CD8-positive, alpha-beta memory T cell (primary cell): ENCODE results near the gene KCNK2. TPM values are rescaled to one million over a fixed set of nuclear protein-coding genes. Genes with fewer than 3 reads are reported as not detected.

Experiments
- CTCF ChIA-PET: fragments of 350-600 bp; sonication (Branson Sonifier 250); formaldehyde crosslinking; loops from one replicate; lab custom pipeline; 2021; ENCODE audit warnings: antibody characterized with exemption; lab: Charles Lee
- POLR2A ChIA-PET: fragments of 350-600 bp; sonication (Branson Sonifier 250); formaldehyde crosslinking; loops from one replicate; lab custom pipeline; 2021; ENCODE audit warnings: antibody characterized with exemption; lab: Charles Lee
- DNase-seq, 5 donors: peaks; one replicate each; pipeline versions ENCODE4 v3.0.0 to v3.0.0-alpha.2; 2020 to 2022; ENCODE audit warnings: mixed read lengths in 1 of 5
- H3K27ac ChIP-seq: one replicate; pipeline ENCODE4 v1.7.0; 2013; ENCODE audit warnings: low read depth, mild to moderate bottlenecking, low read length, moderate library complexity
- H3K27me3 ChIP-seq: 2 replicates; pipeline ENCODE4 v1.7.0; 2013; ENCODE audit warnings: low read length, mild to moderate bottlenecking; ENCODE audit not compliant: insufficient read depth, poor library complexity, severe bottlenecking
- H3K36me3 ChIP-seq: 2 replicates; pipeline ENCODE4 v1.7.0; 2013; ENCODE audit warnings: mild to moderate bottlenecking, low read length, moderate library complexity; ENCODE audit not compliant: insufficient read depth
- H3K4me1 ChIP-seq: 2 replicates; pipeline ENCODE4 v1.7.0; 2013; ENCODE audit warnings: mild to moderate bottlenecking, low read length, moderate library complexity; ENCODE audit not compliant: insufficient read depth
- H3K4me3 ChIP-seq: 2 replicates; pipeline ENCODE4 v1.7.0; 2013; ENCODE audit warnings: mild to moderate bottlenecking, low read length
- H3K9me3 ChIP-seq: 2 replicates; pipeline ENCODE4 v1.7.0; 2013; ENCODE audit warnings: mild to moderate bottlenecking, low read length
- H3K27ac Mint-ChIP-seq, 8 donors: one replicate each; pipeline ENCODE4 v1.8.0; 2020 to 2021; ENCODE audit warnings: mixed read lengths in 8 of 8, mild to moderate bottlenecking in 6 of 8, inconsistent platforms in 3 of 8, moderate library complexity in 3 of 8
- H3K27me3 Mint-ChIP-seq, 2 donors: one replicate each; pipeline ENCODE4 v1.8.0; 2020 to 2021; ENCODE audit warnings: mixed read lengths in 2 of 2, mild to moderate bottlenecking in 1 of 2, moderate library complexity in 1 of 2
- H3K36me3 Mint-ChIP-seq, 3 donors: one replicate each; pipeline ENCODE4 v1.8.0; 2020 to 2021; ENCODE audit warnings: mixed read lengths in 3 of 3, inconsistent platforms in 1 of 3, mild to moderate bottlenecking in 1 of 3
- H3K4me1 Mint-ChIP-seq, 3 donors: one replicate each; pipeline ENCODE4 v1.8.0; 2020 to 2021; ENCODE audit warnings: mixed read lengths in 3 of 3, inconsistent platforms in 1 of 3, mild to moderate bottlenecking in 1 of 3
- H3K4me3 Mint-ChIP-seq, 7 donors: one replicate each; pipeline ENCODE4 v1.8.0; 2020 to 2021; ENCODE audit warnings: mixed read lengths in 7 of 7, mild to moderate bottlenecking in 6 of 7, moderate library complexity in 4 of 7, inconsistent platforms in 2 of 7
- H3K9me3 Mint-ChIP-seq, 5 donors: one replicate each; pipeline ENCODE4 v1.8.0; 2020 to 2022; ENCODE audit warnings: mixed read lengths in 5 of 5, mild to moderate bottlenecking in 3 of 5, moderate library complexity in 2 of 5, inconsistent platforms in 1 of 5
- polyA plus RNA-seq: library from polyadenylated mRNA; unstranded; fragments of 300-500 nt; fragmentation: Illumina TruSeq; gene quantifications from one replicate; pipeline ENCODE4 v1.2.3, GENCODE V29; 2021
- total RNA-seq, 2 experiments: library from RNA; stranded (reverse); gene quantifications; one replicate each; pipeline ENCODE4 v1.2.3, GENCODE V29; 2021

KCNK2 gene
- total and polyA plus RNA-seq, 3 experiments from 2014 or later: not detected

DNA sequence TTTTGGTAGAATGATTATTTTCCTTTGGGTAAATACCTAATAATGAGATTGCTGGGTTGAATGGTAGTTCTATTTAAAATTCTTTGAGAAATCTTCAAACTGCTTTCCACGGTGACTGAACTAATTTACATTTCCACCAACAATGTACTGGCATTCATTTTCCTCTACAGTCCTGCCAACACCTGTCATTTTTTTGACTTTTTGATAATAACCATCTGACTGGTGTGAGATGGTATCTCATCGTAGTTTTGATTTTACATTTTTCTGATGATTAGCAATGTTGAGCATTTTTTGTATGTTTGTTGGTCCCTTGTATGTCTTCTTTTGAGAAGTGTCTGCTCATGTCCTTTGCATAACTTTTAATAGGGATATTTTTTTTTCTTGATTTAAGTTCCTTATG is 23.5 kb downstream of the KCNK2 start:
- H3K27me3 ChIP-seq: no peaks in the 10 kb centered on the region
- no peaks in the 10 kb centered on the region for H3K9me3 ChIP-seq
- ChIA-PET CTCF (no interaction called here), POLR2A (no interaction called here)
- Mint-ChIP-seq H3K4me1 (no peaks in the 10 kb centered on the region), H3K4me3 (no peak overlapping the region), H3K27ac (no peak overlapping the region), H3K9me3 (peaks cover 0 to 22% (median 5%) of the 10 kb centered on the region in 5 donors), H3K27me3 (no peaks in the 10 kb centered on the region), H3K36me3 (peaks cover 0 to 1% (median 0%) of the 10 kb centered on the region in 3 donors)
- no peaks in the 10 kb centered on the region for H3K4me1 ChIP-seq
- no peak overlapping the region for H3K27ac ChIP-seq
- no peak overlapping the region for H3K4me3 ChIP-seq
- no peaks in the 10 kb centered on the region for H3K36me3 ChIP-seq
- no peak for DNase-seq

DNA sequence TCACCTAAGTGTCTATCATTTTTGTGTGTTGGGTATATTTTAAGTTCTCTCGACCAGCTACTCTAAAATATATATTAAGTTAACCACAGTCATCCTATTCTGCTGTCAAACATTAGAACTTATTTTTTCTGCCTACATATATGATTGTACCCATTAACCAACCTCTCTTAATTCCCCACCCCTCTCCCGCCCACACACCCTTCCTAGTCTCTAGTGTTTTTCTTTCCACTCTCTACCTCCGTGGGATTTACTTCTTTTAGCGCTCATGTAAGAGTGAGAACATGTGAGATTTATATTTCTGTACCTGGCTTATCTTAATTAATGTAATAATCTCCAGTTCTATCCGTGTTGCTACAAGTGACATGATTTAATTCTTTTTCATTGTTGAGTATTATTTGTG is 26.6 kb downstream of the KCNK2 start:
- Histone ChIP-seq H3K36me3 (no peaks in the 10 kb centered on the region), H3K27ac (no peak overlapping the region), H3K27me3 (no peaks in the 10 kb centered on the region), H3K4me1 (no peaks in the 10 kb centered on the region), H3K9me3 (no peaks in the 10 kb centered on the region), H3K4me3 (no peak overlapping the region)
- Mint-ChIP-seq H3K27ac (no peak overlapping the region), H3K4me3 (no peak overlapping the region), H3K27me3 (peaks cover 0 to 1% of the 10 kb centered on the region in 2 donors), H3K9me3 (peaks cover 0 to 16% (median 3%) of the 10 kb centered on the region in 5 donors), H3K36me3 (peaks cover 0 to 1% (median 0%) of the 10 kb centered on the region in 3 donors), H3K4me1 (no peaks in the 10 kb centered on the region)
- ChIA-PET CTCF (no interaction called here), POLR2A (no interaction called here)
- no peak for DNase-seq

DNA sequence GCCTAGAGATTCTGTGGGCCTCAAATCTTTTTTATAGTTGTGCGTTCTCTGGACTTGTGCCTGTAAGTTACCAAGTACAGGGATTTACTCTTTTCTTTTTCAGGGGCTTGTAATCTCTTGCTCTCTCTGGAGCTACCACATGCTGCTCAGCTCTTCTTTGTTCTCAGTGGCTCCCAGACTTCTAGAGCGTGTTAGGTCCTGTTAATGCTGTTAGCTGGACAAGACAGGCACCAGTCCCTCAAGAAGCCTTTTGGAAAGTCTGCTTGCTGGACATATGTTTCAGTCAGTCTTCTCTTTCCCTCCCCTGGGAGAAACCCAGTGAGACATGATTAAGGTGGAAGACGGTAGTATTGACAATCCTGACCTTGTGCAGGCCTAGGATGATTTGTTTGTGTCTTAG is 29.4 kb downstream of the KCNK2 start:
- ChIA-PET POLR2A (no interaction called here), CTCF (no interaction called here)
- Histone ChIP-seq H3K9me3 (no peaks in the 10 kb centered on the region), H3K4me3 (no peak overlapping the region), H3K27me3 (no peaks in the 10 kb centered on the region), H3K36me3 (no peaks in the 10 kb centered on the region), H3K27ac (no peak overlapping the region), H3K4me1 (no peaks in the 10 kb centered on the region)
- DNase-seq: no peak
- Mint-ChIP-seq H3K4me3 (no peak overlapping the region), H3K36me3 (peaks cover 0 to 1% (median 0%) of the 10 kb centered on the region in 3 donors), H3K4me1 (no peaks in the 10 kb centered on the region), H3K9me3 (peaks cover 0 to 11% (median 2%) of the 10 kb centered on the region in 5 donors), H3K27ac (no peak overlapping the region), H3K27me3 (peaks cover 0 to 1% of the 10 kb centered on the region in 2 donors)

DNA sequence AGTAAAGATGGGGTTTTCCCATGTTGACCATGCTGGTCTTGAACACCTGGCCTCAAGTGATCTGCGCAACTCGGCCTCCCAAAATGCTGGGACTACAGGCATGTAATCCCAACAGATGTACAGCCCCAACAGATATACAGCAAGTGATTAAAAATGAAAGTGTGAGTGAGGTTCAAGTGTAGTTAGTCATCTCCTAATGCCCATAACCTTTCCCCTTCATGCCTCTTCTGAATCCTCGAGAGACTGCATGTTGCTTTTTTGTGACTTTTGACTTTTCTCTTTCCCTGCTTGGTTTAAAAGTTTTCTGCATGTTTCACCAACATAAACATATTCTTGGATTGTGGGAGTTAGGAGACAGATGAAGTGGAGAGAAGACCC is 31.2 kb downstream of the KCNK2 start:
- ChIA-PET POLR2A (no interaction called here), CTCF (no interaction called here)
- Mint-ChIP-seq H3K4me3 (no peak overlapping the region), H3K36me3 (no peaks in the 10 kb centered on the region), H3K27ac (no peak overlapping the region), H3K9me3 (peaks cover 0 to 7% (median 3%) of the 10 kb centered on the region in 5 donors), H3K27me3 (peaks cover 0 to 1% of the 10 kb centered on the region in 2 donors), H3K4me1 (no peaks in the 10 kb centered on the region)
- no peak for DNase-seq
- Histone ChIP-seq H3K27me3 (no peaks in the 10 kb centered on the region), H3K9me3 (no peaks in the 10 kb centered on the region), H3K27ac (no peak overlapping the region), H3K4me3 (no peak overlapping the region), H3K4me1 (no peaks in the 10 kb centered on the region), H3K36me3 (no peaks in the 10 kb centered on the region)

DNA sequence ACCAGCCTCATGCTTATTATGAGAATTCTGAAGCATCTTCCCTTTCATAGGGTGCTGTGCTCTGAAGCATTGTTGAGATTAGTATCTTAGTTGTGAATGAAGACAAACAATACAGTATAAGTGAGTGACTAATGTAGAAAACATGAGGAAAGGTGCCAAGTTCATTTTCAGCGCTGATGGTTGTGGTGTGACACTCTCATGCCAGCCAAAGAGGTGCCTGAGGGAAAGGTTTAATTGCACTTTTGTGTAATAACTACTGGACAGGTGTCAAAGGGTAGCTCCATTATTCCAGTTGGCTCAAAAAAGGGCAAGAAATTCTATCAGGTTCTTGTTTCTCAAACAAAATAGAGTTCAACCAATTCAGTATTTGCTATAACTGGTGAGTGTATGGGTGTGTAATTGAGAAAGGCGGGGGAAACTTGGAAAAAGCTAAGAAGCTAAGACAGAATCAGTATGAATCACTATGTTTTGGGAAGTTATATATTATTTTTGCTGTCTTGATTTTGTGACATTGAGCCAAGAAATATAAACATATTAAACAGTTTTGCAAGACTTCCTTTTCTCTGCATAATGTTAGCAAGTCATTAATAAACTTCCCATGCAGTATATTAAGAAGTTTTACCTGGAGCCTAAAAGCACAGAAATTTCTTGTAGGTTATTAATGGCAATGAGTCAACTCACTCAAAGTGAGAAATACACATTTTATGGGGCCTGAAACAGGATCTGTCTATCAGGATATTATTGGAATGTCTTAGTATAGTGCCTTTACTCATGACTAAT is 31.8 kb downstream of the KCNK2 start:
- Histone ChIP-seq H3K4me3 (no peak overlapping the region), H3K27ac (no peak overlapping the region), H3K9me3 (no peaks in the 10 kb centered on the region), H3K36me3 (no peaks in the 10 kb centered on the region), H3K27me3 (no peaks in the 10 kb centered on the region), H3K4me1 (no peaks in the 10 kb centered on the region)
- no peak overlapping the region for H3K4me3 Mint-ChIP-seq
- H3K9me3 Mint-ChIP-seq: peaks cover 0 to 10% (median 3%) of the 10 kb centered on the region in 5 donors
- POLR2A ChIA-PET: no interaction called here
- peaks cover 0 to 1% of the 10 kb centered on the region in 2 donors for H3K27me3 Mint-ChIP-seq
- no peak for DNase-seq
- no peaks in the 10 kb centered on the region for H3K4me1 Mint-ChIP-seq
- H3K36me3 Mint-ChIP-seq: no peaks in the 10 kb centered on the region
- no peak overlapping the region for H3K27ac Mint-ChIP-seq
- CTCF ChIA-PET: no interaction called here

DNA sequence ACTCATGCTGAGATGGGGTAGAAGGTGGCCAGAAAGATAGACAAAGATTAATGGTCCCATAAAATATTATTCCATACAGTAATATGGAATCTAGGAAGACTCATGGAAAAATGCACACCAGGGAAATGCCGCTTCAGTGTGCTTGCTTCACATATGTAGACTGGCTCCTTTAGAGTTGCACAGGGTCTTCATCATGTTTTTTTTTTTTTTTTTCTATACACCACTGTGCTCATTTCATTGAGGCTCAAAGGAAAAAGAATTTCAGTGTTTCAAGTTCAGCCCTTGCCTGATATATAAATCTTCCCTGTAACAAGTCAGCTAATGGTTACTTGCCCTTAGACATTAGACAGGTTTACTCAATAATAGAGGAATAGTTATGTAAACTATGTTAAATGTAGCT is 33.2 kb downstream of the KCNK2 start:
- POLR2A ChIA-PET: no interaction called here
- no peak overlapping the region for H3K4me3 ChIP-seq
- Mint-ChIP-seq H3K27ac (no peak overlapping the region), H3K36me3 (no peaks in the 10 kb centered on the region), H3K27me3 (peaks cover 0 to 1% of the 10 kb centered on the region in 2 donors), H3K4me3 (no peak overlapping the region), H3K9me3 (peaks cover 0 to 10% (median 3%) of the 10 kb centered on the region in 5 donors), H3K4me1 (no peaks in the 10 kb centered on the region)
- CTCF ChIA-PET: interaction anchor here (0.7 kb wide), 1 partner anchor 1349 kb away, joined by 3 read pairs; no protein-coding TSS in a partner anchor
- H3K36me3 ChIP-seq: no peaks in the 10 kb centered on the region
- H3K27ac ChIP-seq: no peak overlapping the region
- H3K27me3 ChIP-seq: no peaks in the 10 kb centered on the region
- no peaks in the 10 kb centered on the region for H3K9me3 ChIP-seq
- DNase-seq: no peak
- H3K4me1 ChIP-seq: no peaks in the 10 kb centered on the region

DNA sequence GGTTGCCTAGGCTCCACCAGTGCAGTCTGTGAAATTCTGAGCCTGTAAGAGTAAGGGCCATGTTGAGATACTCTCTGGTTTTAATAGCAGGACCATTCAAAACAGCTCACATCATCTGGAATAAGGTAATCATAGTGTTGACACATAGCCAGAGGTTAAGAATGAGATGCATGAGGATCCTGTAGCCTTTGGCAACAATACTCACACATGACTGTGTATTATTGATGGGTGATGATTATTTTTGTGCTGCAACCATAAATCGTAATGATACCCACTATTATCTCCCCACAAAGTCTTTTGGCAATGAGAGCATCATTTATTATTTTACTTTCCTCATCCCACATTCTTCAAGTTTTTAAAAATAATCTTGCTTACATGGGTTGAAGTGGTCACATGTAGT is 35.5 kb downstream of the KCNK2 start:
- Mint-ChIP-seq H3K4me3 (no peak overlapping the region), H3K27me3 (peaks cover 0 to 1% of the 10 kb centered on the region in 2 donors), H3K27ac (no peak overlapping the region), H3K4me1 (no peaks in the 10 kb centered on the region), H3K9me3 (peaks cover 0 to 10% (median 2%) of the 10 kb centered on the region in 5 donors), H3K36me3 (no peaks in the 10 kb centered on the region)
- no peak overlapping the region for H3K4me3 ChIP-seq
- H3K36me3 ChIP-seq: no peaks in the 10 kb centered on the region
- H3K27ac ChIP-seq: no peak overlapping the region
- no peaks in the 10 kb centered on the region for H3K9me3 ChIP-seq
- no peak for DNase-seq
- no peaks in the 10 kb centered on the region for H3K4me1 ChIP-seq
- H3K27me3 ChIP-seq: no peaks in the 10 kb centered on the region
- CTCF ChIA-PET: no interaction called here
- POLR2A ChIA-PET: no interaction called here

DNA sequence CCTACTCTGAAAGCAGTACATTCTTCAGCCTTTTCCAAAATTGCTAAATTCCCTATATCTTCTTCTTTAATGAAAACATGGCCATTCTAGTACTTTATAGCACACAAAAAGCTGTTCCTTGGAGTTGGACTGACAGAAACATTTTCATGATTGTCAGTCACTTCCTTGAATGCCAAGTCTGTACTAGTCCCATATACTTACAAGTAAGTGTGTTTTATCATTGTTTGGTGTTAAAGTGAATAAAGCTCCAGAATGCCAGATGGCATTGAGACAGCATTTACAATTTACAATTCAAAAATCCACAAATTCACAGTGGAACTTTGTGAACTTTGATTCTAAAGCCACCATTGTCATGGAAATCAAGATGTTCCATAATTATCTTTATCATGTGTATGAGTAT is 36.5 kb downstream of the KCNK2 start:
- Histone ChIP-seq H3K4me1 (no peaks in the 10 kb centered on the region), H3K27ac (no peak overlapping the region), H3K9me3 (no peaks in the 10 kb centered on the region), H3K4me3 (no peak overlapping the region), H3K27me3 (no peaks in the 10 kb centered on the region), H3K36me3 (no peaks in the 10 kb centered on the region)
- no peaks in the 10 kb centered on the region for H3K4me1 Mint-ChIP-seq
- H3K9me3 Mint-ChIP-seq: peaks cover 0 to 10% (median 2%) of the 10 kb centered on the region in 5 donors
- H3K36me3 Mint-ChIP-seq: no peaks in the 10 kb centered on the region
- CTCF ChIA-PET: no interaction called here
- no peak overlapping the region for H3K4me3 Mint-ChIP-seq
- no peak for DNase-seq
- no peaks in the 10 kb centered on the region for H3K27me3 Mint-ChIP-seq
- no peak overlapping the region for H3K27ac Mint-ChIP-seq
- POLR2A ChIA-PET: no interaction called here
